HTERT RPE-1 (cell line): Measurements from ENCODE around the gene ADAM8.

Source experiments
- in situ Hi-C: fragments of 300-500 bp; cut with MboI; formaldehyde crosslinking; loops from 4 replicates; pipeline ENCODE4 v1.14.3; 2020; ENCODE audit warnings: low sequenced_read_pairs

The ADAM8 gene

DNA sequence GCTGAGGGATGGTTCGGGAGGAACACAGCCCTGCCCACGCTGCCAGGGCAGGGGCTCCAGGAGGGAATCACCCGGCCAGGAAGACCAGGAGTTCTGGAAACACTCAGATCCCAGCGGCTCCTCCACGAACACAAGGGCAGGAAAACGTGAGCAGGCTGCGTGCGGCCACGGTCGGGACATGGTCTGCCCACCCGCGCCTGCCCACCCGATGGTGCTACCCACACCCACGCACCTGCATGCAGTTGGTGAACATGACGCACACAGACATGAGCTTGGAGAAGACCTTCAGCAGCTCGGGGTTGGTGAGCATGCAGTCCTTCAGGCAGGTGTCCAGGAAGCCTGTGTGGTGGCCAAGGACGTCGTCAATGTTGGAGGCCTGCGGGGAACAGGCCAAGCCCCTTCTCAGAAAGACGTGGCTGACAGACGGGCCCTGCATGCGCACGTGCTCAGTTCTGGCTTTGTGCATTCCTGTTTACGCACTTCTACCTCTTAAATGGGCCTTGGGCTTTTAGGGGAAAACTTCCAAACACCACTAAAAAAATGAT lies 6.2 kb upstream of the ADAM8 start:
- in situ Hi-C loops: no loop called here

DNA sequence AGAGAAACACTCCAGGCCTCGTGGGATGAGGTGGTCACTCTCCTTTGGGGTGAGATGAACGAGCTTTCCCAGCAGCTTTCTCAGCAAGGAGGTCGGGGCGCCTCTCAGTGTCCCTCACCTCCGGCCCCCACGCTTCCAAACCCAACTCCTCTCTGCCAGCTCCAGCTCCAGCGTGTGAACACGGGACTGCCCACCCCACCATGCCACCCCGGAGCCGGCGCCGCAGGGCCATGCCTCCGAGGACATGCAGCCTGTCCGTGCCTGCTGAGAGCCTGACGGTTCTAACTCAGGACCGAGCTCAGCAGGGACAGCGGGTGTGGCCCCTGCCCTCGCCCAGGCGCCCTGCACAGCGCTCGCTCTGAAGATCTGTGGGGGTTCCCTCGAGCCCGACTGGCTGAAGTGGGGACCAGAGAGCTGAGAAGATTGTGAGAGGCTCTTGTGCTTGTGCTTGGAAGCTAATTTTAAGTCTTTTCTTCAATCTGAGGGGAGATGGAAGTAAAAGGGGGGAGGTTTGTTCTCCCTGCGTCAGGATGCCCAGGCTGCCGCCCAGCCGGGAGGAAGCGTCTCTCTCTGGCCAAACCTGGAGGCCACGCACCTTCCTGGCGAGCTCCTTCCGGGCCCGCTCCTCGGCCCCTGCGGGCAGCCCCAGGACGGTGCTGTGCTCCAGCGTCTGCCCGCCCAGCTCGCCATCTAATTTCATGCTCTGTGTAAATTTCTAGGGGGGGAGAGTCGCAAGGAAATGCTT lies 5.1 kb upstream of the ADAM8 start:
- in situ Hi-C loops: no loop called here

DNA sequence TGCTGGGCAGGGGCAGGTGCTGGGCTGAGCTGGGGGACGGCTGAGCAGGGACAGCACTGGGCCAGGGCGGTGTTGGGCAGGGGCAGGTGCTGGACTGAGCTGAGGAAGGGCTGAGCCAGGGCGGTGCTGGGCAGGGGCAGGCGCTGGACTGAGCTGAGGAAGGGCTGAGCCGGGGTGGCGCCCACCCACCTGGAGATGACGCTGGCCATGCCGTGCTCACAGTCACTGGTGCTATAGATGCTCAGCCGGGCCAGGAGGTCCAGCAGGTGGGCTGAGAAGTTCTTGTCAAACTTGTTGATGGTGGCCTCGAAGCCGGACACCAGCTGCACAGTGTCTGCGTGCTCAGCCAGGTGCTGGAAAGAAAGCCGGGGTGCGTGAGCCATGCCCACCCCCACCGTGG lies 4.4 kb upstream of the ADAM8 start:
- in situ Hi-C loops: no loop called here

DNA sequence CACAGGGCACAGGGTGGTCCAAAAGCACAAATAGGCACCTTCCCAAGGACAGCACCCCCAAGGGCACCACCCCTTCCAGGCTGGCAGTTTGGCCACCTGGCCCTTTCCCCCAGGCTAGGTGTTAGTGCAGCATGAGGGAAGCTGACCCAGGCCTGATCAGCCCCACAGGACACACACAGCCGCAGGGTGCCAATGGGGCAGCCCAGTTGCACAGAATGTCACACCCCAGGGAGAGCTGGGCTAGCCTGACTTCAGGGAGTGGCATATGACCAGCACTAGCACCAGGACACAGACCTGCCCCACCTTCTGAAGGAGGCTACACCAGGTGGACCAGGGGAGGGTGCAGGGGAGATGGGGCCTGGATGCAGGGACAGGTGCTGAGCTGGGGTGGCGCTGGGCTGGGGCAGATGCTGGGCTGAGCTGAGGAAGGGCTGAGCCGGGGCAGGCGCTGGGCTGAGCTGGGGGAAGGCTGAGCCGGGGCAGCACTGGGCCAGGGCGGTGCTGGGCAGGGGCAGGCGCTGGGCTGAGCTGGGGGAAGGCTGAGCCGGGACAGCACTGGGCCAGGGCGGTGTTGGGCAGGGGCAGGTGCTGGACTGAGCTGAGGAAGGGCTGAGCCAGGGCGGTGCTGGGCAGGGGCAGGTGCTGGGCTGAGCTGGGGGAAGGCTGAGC lies 3.9 kb upstream of the ADAM8 start:
- in situ Hi-C loops: no loop called here

- in situ Hi-C loops: no loop called here
These were observed 2.9 kb upstream of the ADAM8 start for GRCh38 chr10:133279326-133280226.

DNA sequence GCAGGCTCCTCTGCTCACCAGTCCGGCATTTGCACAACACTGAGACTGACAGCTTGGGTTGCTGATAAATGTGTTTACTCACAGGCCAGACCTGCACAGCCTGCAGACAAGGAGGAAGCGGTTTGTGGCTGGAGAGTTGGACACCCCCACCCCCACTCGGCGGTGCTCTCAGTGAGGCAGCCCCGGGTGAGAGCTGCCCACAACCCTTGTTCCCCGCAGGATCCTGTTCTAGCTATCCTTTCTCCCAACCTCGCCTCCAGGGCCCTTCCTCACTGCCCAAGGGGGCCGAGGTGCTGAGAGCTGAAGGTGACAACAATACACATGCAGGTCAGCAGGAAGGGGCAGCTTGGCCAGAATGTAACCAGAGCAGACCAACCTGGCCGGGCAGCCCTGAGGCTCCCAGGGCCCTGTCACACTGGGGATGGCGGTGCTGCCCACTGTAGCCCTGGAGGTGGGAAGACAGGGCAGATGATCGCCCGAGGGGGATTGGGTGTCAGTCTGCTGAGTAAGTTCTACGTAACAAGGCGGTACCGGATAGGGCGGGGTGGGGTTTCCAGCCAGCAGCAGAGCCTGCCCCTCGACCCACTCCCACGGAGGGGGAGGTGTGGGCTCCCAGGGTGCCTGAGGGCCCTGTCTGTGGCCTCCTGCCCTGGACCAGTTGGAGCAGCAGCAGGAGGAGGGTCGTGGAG lies 2.1 kb upstream of the ADAM8 start:
- in situ Hi-C loops: no loop called here

DNA sequence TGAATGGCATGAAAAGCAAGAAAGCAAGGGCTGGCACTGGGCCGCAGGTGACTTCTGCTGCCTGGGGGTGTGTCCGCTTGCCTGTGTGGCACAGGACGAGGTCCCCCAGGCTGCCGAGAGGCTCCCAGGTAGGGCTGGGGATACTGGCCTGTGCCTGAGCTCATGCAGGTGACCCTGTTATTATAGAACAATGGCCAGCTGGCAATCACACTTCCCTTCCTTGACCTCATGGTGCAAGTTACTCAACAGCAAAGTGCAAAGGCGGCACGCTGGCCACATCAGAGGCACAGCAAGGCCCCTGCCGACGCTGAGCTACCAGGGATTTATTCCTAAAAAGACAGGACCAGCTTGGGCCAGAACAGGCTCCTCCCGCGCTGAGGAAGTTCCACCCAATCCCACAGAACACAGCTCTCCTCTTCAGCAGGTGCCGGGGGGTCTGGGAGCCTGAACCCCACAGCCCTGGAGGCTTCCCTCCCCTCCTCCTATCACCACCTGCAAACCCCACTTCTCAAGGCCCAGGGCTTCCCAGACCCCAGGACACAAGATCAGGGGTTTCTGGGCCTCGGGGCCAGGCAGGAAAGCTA lies 1.4 kb upstream of the ADAM8 start:
- in situ Hi-C loops: no loop called here

DNA sequence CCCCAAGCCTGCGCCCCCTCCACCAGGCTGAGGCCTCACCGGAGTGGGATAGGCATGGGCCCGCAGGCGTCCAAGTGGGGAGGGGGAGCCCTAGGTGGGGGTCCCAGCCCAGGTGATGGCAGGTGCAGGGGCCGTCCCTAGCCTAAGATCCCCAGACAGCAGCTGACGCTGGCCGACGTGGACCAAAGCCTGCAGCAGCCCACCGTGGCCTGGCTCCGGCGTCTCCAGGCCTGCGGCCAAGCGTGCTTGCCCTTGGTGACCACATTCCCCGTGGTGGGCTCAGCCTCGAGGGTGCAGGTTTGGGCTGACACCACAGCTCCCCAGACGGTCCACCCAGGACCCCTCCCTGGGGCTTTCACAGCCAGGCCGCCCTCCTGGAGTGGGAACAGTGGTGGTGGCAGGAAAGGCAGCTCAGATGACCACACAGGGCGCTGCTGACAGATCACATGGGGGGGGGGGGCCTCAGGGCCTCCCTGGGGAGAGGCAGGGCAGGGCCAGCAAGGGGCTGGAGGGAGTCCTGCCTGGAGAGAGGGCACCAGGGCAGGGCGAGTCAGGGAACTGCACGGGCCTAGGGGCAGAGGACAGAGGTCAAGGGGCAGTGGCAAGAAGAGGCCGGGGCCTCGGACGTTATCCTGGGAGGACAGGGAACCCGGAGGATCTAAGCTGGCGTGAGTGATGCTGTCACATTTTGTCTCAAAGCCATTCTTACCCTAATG lies 767 bp upstream of the ADAM8 start:
- in situ Hi-C loops: no loop called here

- in situ Hi-C loops: no loop called here
These were observed 601 bp downstream of the ADAM8 start for GRCh38 chr10:133276100-133276434.

DNA sequence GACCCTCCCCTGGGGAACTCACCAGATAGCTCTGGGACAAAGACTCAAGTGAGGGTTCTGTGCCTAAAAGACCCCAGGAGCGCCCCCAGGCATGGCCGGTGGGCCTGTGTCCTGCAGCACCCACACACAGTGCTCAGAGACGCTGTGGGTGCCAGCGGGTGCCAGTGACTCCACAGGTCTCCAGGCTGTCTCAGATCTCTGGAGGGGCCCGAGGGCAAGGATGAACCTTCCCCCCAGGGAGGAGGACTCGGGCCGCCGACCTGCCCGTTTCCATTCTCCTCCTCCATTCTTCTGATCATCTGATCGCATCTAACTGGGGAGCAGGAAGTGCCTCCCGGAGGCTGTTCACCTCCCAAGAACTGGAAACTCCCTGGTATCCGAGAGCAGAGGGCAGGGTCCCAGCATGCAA lies 980 bp downstream of the ADAM8 start:
- in situ Hi-C loops: no loop called here

GRCh38 chr10:133274751-133275683 lies 1.7 kb downstream of the ADAM8 start:
- in situ Hi-C loops: no loop called here

- in situ Hi-C loops: no loop called here
These were observed 3.0 kb downstream of the ADAM8 start for GRCh38 chr10:133273534-133274143.

- in situ Hi-C loops: no loop called here
These were observed 3.7 kb downstream of the ADAM8 start for GRCh38 chr10:133272964-133273420.

GRCh38 chr10:133272301-133272963 lies 4.2 kb downstream of the ADAM8 start:
- in situ Hi-C loops: no loop called here

- in situ Hi-C loops: no loop called here
These were observed 5.0 kb downstream of the ADAM8 start for GRCh38 chr10:133271521-133272300.

DNA sequence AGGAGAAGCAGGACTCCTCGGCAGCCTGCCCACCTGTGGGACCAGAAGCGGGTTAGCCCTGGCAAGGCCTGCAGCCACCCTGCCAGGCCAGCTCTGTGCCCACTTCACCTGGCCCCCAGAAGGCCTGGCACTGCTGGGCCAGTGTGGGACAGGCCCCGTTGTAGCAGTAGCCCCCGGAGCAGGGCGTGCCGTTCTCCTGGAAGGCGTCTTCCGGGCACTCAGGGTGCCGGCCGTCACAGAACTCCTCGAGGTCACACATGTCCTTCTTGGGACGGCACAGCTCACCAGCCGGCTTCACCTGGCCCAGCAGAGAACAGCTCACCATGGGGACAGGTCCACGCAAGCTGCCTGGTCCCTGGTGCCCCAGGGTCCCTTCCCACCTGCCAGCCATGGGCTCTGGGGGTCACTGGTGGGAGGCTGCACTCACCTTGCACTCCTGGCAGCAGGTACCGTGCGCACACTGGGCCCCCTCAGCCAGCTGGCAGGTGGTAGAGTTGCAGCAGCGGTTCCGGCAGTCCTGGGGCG lies 5.8 kb downstream of the ADAM8 start:
- in situ Hi-C loops: no loop called here

DNA sequence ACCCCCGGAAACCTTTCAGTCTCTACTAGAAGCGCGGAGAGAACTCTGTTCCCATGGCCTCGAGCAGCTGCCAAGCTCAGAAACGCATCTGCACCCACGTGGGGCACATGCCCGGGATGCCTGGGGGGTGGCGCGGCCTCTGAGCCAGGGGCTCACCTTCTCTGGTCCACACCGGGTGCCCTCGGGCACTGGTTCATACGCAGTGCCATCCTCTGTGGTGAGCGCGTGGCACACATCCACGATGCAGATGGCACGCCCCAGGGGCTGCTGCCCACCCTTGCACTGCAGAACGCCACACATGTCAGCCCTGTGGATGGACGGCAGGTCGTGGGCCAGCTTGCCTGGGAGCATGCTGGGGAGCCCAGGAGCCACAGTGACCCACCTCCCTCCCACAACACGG lies 6.5 kb downstream of the ADAM8 start:
- in situ Hi-C loops: no loop called here
